ENCODE results near the gene HSF2BP. TPM values are rescaled to one million over a fixed set of nuclear protein-coding genes. Genes with fewer than 3 reads are reported as not detected.

Gene HSF2BP
- total and polyA plus RNA-seq, 2 of the 8 experiments (the other 6 are each of a cell fraction or from before 2014, with no cell fraction given) = 0.51 to 0.93 TPM

DNA sequence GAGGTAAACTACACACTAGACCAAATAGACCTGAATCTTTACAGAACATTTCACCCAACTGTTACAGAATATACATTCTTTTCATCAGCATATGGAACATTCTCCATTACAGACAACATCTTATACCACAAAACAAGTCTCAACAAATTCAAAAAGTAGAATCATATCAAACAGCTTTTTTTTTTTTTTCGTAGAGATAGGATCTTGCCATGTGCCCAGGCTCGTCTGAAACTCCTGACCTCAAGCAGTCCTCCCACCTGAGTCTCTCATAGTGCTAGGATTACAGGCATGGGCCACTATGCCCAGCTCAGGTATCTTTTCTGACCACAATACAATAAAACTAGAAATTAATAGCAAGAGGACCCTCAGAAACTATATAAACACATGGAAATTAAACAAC lies 36.5 kb downstream of the HSF2BP start:
- FAIRE-seq (no peak), DNase-seq (ENCODE audit: low read depth in 1 of 2, low spot score in 2 of 2) (no peak)
- ChIA-PET POLR2A (ENCODE audit: partially characterized antibody) (no interaction called here), CTCF (ENCODE audit: partially characterized antibody) (interaction anchor here (1.1 kb wide), 1 partner anchor 10 kb away, joined by 3 read pairs; no protein-coding TSS in a partner anchor)
- no peaks in the 10 kb centered on the region; a peak in 1 of 7 replicates for H3K4me1 ChIP-seq (replicated peaks in 1 of 4; ENCODE audit: control insufficient read depth in 3 of 4, insufficient read depth in 4 of 4, low read length in 3 of 4)
- no peak overlapping the region for H3K18ac ChIP-seq (ENCODE audit: extremely low read depth, low read length)
- no peak overlapping the region for H2BK5ac ChIP-seq (ENCODE audit: low read depth, low read length)
- no peaks in the 10 kb centered on the region for H3K36me3 ChIP-seq (ENCODE audit: control insufficient read depth in 2 of 4, insufficient read depth in 4 of 4, low read length in 3 of 4)
- 87% methylated on average over 2 of the region's 2 CpGs; no CpG with 5 or more reads in 1 of the 2 experiments for WGBS, 2 experiments (ENCODE audit: extremely low coverage in 1 of 2, insufficient coverage in 1 of 2, insufficient read length in 1 of 2, insufficient replicate concordance in 2 of 2, low coverage in 1 of 2, low lambda C conversion rate in 2 of 2, missing lambda C conversion rate in 1 of 2)
- no peak overlapping the region for H3K27ac ChIP-seq (ENCODE audit: low read depth, low read length)
- no peak overlapping the region for H3K23ac ChIP-seq (ENCODE audit: insufficient read length)
- no peak overlapping the region for H2AK5ac ChIP-seq (ENCODE audit: low read depth, low read length)
- no peak for TF ChIP-seq NRF1 (IDR thresholded peaks at IDR 0.05; ENCODE audit: low read depth, low read length)
- TF ChIP-seq POLR2A (IDR thresholded peaks at IDR 0.05; ENCODE audit: control extremely low read depth in 1 of 2, low read depth in 2 of 2, low read length in 2 of 2) = no peak
- no peak for TF ChIP-seq RBBP5 (IDR thresholded peaks at IDR 0.05; ENCODE audit: borderline replicate concordance, low read depth, low read length)
- no peak for TF ChIP-seq TAF1 (IDR thresholded peaks at IDR 0.05; ENCODE audit: low read depth, low read length)
- no peak for TF ChIP-seq TEAD4 (IDR thresholded peaks at IDR 0.05; ENCODE audit: low read depth, low read length)
- no peak for TF ChIP-seq MAFK (IDR thresholded peaks at IDR 0.05; ENCODE audit: low read depth, low read length)
- TF ChIP-seq, protein P1, sequence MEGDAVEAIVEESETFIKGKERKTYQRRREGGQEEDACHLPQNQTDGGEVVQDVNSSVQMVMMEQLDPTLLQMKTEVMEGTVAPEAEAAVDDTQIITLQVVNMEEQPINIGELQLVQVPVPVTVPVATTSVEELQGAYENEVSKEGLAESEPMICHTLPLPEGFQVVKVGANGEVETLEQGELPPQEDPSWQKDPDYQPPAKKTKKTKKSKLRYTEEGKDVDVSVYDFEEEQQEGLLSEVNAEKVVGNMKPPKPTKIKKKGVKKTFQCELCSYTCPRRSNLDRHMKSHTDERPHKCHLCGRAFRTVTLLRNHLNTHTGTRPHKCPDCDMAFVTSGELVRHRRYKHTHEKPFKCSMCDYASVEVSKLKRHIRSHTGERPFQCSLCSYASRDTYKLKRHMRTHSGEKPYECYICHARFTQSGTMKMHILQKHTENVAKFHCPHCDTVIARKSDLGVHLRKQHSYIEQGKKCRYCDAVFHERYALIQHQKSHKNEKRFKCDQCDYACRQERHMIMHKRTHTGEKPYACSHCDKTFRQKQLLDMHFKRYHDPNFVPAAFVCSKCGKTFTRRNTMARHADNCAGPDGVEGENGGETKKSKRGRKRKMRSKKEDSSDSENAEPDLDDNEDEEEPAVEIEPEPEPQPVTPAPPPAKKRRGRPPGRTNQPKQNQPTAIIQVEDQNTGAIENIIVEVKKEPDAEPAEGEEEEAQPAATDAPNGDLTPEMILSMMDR (IDR thresholded peaks at IDR 0.05; ENCODE audit: control extremely low read depth in 1 of 3, insufficient read depth in 1 of 3, low read depth in 1 of 3, low read length in 3 of 3) = no peak
- no peak for TF ChIP-seq CHD2 (IDR thresholded peaks at IDR 0.05; ENCODE audit: low read length)
- peaks cover 0 to 3% of the 10 kb centered on the region in 2 experiments; a peak in 3 of 4 replicates for H3K9me3 ChIP-seq (ENCODE audit: insufficient read depth in 2 of 2, low read depth in 1 of 2, low read length in 1 of 2)
- H3K4me2 ChIP-seq (ENCODE audit: insufficient read depth in 1 of 2, low read depth in 2 of 2, low read length in 2 of 2) = no peak overlapping the region
- H3K9ac ChIP-seq (replicated peaks in 1 of 4; ENCODE audit: extremely low read depth in 1 of 4, low read depth in 3 of 4, low read length in 3 of 4) = no peak overlapping the region
- H2BK20ac ChIP-seq (ENCODE audit: low read length) = no peak overlapping the region
- no peaks in the 10 kb centered on the region for H3K23me2 ChIP-seq (ENCODE audit: low read depth, low read length)
- no peak overlapping the region for H3K14ac ChIP-seq (ENCODE audit: insufficient read length)
- H3K27me3 ChIP-seq (replicated peaks in 1 of 4; ENCODE audit: control insufficient read depth in 3 of 4, extremely low read depth in 1 of 4, insufficient read depth in 3 of 4, low read length in 3 of 4) = no peaks in the 10 kb centered on the region
- H3K4me3 ChIP-seq (ENCODE audit: extremely low read depth in 1 of 4, insufficient read depth in 2 of 4, low read depth in 3 of 4, low read length in 4 of 4) = no peak overlapping the region
- H2AFZ ChIP-seq (ENCODE audit: low read length) = no peak overlapping the region
- no peaks in the 10 kb centered on the region for H3K79me2 ChIP-seq (ENCODE audit: control insufficient read depth in 1 of 2, insufficient read depth in 2 of 2, low read length in 2 of 2)
- no peak overlapping the region for H3K56ac ChIP-seq (replicated peaks; ENCODE audit: insufficient read length, low read depth, low read length)
- H2BK12ac ChIP-seq (ENCODE audit: low read depth, low read length) = no peak overlapping the region
- no peaks in the 10 kb centered on the region for H4K20me1 ChIP-seq (replicated peaks in 1 of 2; ENCODE audit: control insufficient read depth in 1 of 2, insufficient read depth in 2 of 2, low read length in 2 of 2)
- no peak overlapping the region for H4K8ac ChIP-seq (ENCODE audit: extremely low read depth, insufficient read depth, low read length)
- no peak overlapping the region for H4K91ac ChIP-seq (replicated peaks; ENCODE audit: insufficient read length, low read length)
- H2BK15ac ChIP-seq (ENCODE audit: low read length) = no peak overlapping the region
- no peak overlapping the region for H3K4ac ChIP-seq (replicated peaks; ENCODE audit: insufficient read length, low read depth, low read length)
- H2BK120ac ChIP-seq (replicated peaks; ENCODE audit: low read depth, low read length) = no peak overlapping the region
- H3K79me1 ChIP-seq (ENCODE audit: low read depth, low read length) = no peaks in the 10 kb centered on the region
- no peak overlapping the region for H4K5ac ChIP-seq (ENCODE audit: insufficient read length, low read depth, low read length)
